ENCODE measurements around the gene BIRC6.
"Not testable (repeated sequence)": the region's sequence is repeated elsewhere in the genome, so short reads cannot be mapped to it uniquely, and the experiment has no call there.

The BIRC6 gene

DNA sequence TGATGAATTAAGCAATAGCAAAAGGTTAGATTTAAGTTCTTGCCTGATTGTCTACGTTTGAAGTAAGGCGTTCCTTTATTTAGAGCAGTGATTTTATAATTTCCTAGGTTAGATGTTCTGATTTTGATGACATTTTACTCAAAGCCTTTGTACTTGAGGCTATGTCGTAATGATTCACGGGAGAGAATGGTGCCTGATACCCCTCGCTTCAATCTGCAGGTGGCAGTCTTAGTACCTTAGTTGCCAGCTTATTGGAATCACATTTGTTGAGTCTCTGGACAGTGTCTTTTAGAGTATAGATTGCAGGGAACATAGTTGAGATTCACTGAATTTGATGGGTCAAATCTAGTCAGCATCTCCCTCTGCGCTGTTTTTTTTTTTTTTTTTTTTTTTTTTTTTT is 89.5 kb downstream of the BIRC6 start:
- Histone ChIP-seq H3K4me1 (no peaks in the 10 kb centered on the region), H4K20me1 (peaks cover 0 to 43% (median 0%) of the 10 kb centered on the region in 11 experiments; a peak in 5 of 22 replicates), H3K27me3 (no peaks in the 10 kb centered on the region), H3K36me3 (peaks cover 69 to 83% (median 76%) of the 10 kb centered on the region in 11 experiments), H3K9me3 (replicated peaks in 1 of 11) (no peaks in the 10 kb centered on the region), H3K27ac (no peak overlapping the region), H3K4me2 (no peak overlapping the region), H3K4me3 (no peak overlapping the region), H3K9ac (no peak overlapping the region)
- TF ChIP-seq Cebpa-rat (IDR thresholded peaks at IDR 0.05) = no peak

- no peak overlapping the region for H3K4me3 ChIP-seq
Observed at GRCh38 chr2:32450851-32451250, 94.0 kb downstream of the BIRC6 start.

GRCh38 chr2:32452338-32453064 is 95.7 kb downstream of the BIRC6 start:
- Histone ChIP-seq H3K4me3 (no peak overlapping the region), H3K9me3 (replicated peaks in 1 of 11) (no peaks in the 10 kb centered on the region), H3K4me2 (peak overlapping the region in 2 of 11 experiments; percentile 37 to 50; a peak in 3 of 22 replicates), H3K27me3 (no peaks in the 10 kb centered on the region), H3K9ac (no peak overlapping the region), H3K36me3 (peaks cover 52 to 90% (median 73%) of the 10 kb centered on the region in 11 experiments), H3K4me1 (peaks cover 0 to 34% (median 0%) of the 10 kb centered on the region in 10 experiments; a peak in 4 of 20 replicates), H4K20me1 (peaks cover 0 to 81% (median 9%) of the 10 kb centered on the region in 11 experiments; a peak in 8 of 22 replicates), H3K27ac (no peak overlapping the region)
- no peak for TF ChIP-seq Cebpa-rat (IDR thresholded peaks at IDR 0.05)

More at GRCh38 chr2:32450851-32451250, 94.0 kb downstream of the BIRC6 start:
- Histone ChIP-seq H3K27ac (no peak overlapping the region), H3K27me3 (no peaks in the 10 kb centered on the region), H3K9ac (no peak overlapping the region), H3K4me2 (no peak overlapping the region), H3K36me3 (peaks cover 49 to 82% (median 66%) of the 10 kb centered on the region in 11 experiments), H4K20me1 (peaks cover 0 to 69% (median 7%) of the 10 kb centered on the region in 11 experiments; a peak in 9 of 22 replicates), H3K9me3 (replicated peaks in 1 of 11) (no peaks in the 10 kb centered on the region), H3K4me1 (peaks cover 0 to 27% (median 0%) of the 10 kb centered on the region in 10 experiments; a peak in 4 of 20 replicates)
- TF ChIP-seq Cebpa-rat (IDR thresholded peaks at IDR 0.05) = no peak

- peaks cover 0 to 34% (median 0%) of the 10 kb centered on the region in 10 experiments; a peak in 4 of 20 replicates for H3K4me1 ChIP-seq
- no peak overlapping the region for H3K27ac ChIP-seq
- H3K4me2 ChIP-seq = peak overlapping the region in 2 of 11 experiments; percentile 37 to 50; a peak in 2 of 22 replicates
- H3K27me3 ChIP-seq = no peaks in the 10 kb centered on the region
- no peak overlapping the region for H3K9ac ChIP-seq
- H3K9me3 ChIP-seq (replicated peaks in 1 of 11) = no peaks in the 10 kb centered on the region
- H3K4me3 ChIP-seq = no peak overlapping the region
- H3K36me3 ChIP-seq = peaks cover 58 to 97% (median 79%) of the 10 kb centered on the region in 11 experiments
- TF ChIP-seq Cebpa-rat (IDR thresholded peaks at IDR 0.05) = no peak
- peaks cover 0 to 88% (median 9%) of the 10 kb centered on the region in 11 experiments; a peak in 8 of 22 replicates for H4K20me1 ChIP-seq
Observed at GRCh38 chr2:32453242-32454062, 96.6 kb downstream of the BIRC6 start.

GRCh38 chr2:32455816-32456215 is 99.0 kb downstream of the BIRC6 start:
- Histone ChIP-seq H3K9ac (no peak overlapping the region), H3K36me3 (peaks cover 57 to 89% (median 73%) of the 10 kb centered on the region in 11 experiments), H3K27ac (no peak overlapping the region), H3K4me1 (peaks cover 0 to 34% (median 0%) of the 10 kb centered on the region in 10 experiments; a peak in 4 of 20 replicates), H3K27me3 (no peaks in the 10 kb centered on the region), H3K4me2 (no peak overlapping the region), H3K4me3 (no peak overlapping the region), H4K20me1 (peaks cover 0 to 76% (median 10%) of the 10 kb centered on the region in 11 experiments; a peak in 10 of 22 replicates), H3K9me3 (replicated peaks in 1 of 11) (no peaks in the 10 kb centered on the region)
- TF ChIP-seq Cebpa-rat (IDR thresholded peaks at IDR 0.05) = no peak

GRCh38 chr2:32456808-32457207 is 100.0 kb downstream of the BIRC6 start:
- no peak overlapping the region for H3K9ac ChIP-seq
- H3K4me2 ChIP-seq = no peak overlapping the region
- peaks cover 0 to 30% (median 0%) of the 10 kb centered on the region in 10 experiments; a peak in 4 of 20 replicates for H3K4me1 ChIP-seq
- H3K4me3 ChIP-seq = no peak overlapping the region
- H3K36me3 ChIP-seq = peaks cover 56 to 85% (median 67%) of the 10 kb centered on the region in 11 experiments
- no peak for TF ChIP-seq Cebpa-rat (IDR thresholded peaks at IDR 0.05)
- no peaks in the 10 kb centered on the region for H3K27me3 ChIP-seq
- peaks cover 0 to 73% (median 13%) of the 10 kb centered on the region in 11 experiments; a peak in 10 of 22 replicates for H4K20me1 ChIP-seq
- H3K27ac ChIP-seq = no peak overlapping the region
- no peaks in the 10 kb centered on the region for H3K9me3 ChIP-seq (replicated peaks in 1 of 11)

DNA sequence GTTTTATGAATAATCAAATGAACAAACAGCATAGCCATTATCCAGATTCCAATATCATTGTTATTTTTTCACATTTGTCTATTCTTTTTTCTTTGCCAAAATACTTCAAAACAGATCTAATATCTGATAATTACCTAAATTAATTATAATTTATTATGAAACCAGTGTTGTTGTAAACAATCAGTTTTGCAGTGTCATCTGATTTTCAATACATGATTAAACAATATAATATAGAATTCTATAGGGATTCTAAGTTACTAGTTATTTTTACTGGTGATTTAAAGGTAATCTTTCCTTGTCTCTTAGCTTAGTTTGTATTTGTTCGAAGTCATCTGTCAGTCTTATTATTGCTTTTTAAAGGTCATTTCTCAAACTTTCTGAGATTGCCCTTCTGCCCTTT is 101.0 kb downstream of the BIRC6 start:
- Histone ChIP-seq H3K4me3 (no peak overlapping the region), H3K4me2 (no peak overlapping the region), H3K36me3 (peaks cover 66 to 86% (median 75%) of the 10 kb centered on the region in 11 experiments), H3K27ac (no peak overlapping the region), H3K9ac (no peak overlapping the region), H3K27me3 (no peaks in the 10 kb centered on the region), H3K9me3 (replicated peaks in 1 of 11) (no peaks in the 10 kb centered on the region), H4K20me1 (peaks cover 0 to 74% (median 14%) of the 10 kb centered on the region in 11 experiments; a peak in 11 of 22 replicates), H3K4me1 (peaks cover 0 to 20% (median 0%) of the 10 kb centered on the region in 10 experiments; a peak in 4 of 20 replicates)
- no peak for TF ChIP-seq Cebpa-rat (IDR thresholded peaks at IDR 0.05)

- Histone ChIP-seq H3K36me3 (peaks cover 70 to 86% (median 78%) of the 10 kb centered on the region in 11 experiments), H4K20me1 (peaks cover 0 to 67% (median 10%) of the 10 kb centered on the region in 11 experiments; a peak in 12 of 22 replicates)
- H3K9me3 ChIP-seq (replicated peaks in 1 of 11) = not testable (repeated sequence)
Observed at GRCh38 chr2:32460861-32461260, 104.0 kb downstream of the BIRC6 start.

GRCh38 chr2:32463110-32463509 is 106.3 kb downstream of the BIRC6 start:
- no peak for TF ChIP-seq Cebpa-rat (IDR thresholded peaks at IDR 0.05)
- no peak overlapping the region for H3K9ac ChIP-seq
- H3K27me3 ChIP-seq = no peaks in the 10 kb centered on the region
- H3K4me2 ChIP-seq = no peak overlapping the region
- H3K9me3 ChIP-seq (replicated peaks in 1 of 11) = no peaks in the 10 kb centered on the region
- no peak overlapping the region for H3K4me3 ChIP-seq
- H4K20me1 ChIP-seq = peaks cover 0 to 61% (median 10%) of the 10 kb centered on the region in 11 experiments; a peak in 14 of 22 replicates
- H3K36me3 ChIP-seq = peaks cover 80 to 91% (median 84%) of the 10 kb centered on the region in 11 experiments
- H3K4me1 ChIP-seq = no peaks in the 10 kb centered on the region
- H3K27ac ChIP-seq = no peak overlapping the region

More at GRCh38 chr2:32460861-32461260, 104.0 kb downstream of the BIRC6 start:
- H3K9ac ChIP-seq, H3K4me1 ChIP-seq, H3K27ac ChIP-seq, H3K4me3 ChIP-seq, H3K27me3 ChIP-seq, H3K4me2 ChIP-seq: not testable (repeated sequence)
